Heart left ventricle (tissue), 16 donors: ENCODE measurements around the gene FLYWCH1. TPM values are rescaled to one million over a fixed set of nuclear protein-coding genes. Genes with fewer than 3 reads are reported as not detected.

ENCODE experiments used
- ATAC-seq, 4 donors: fragments of 200-7000 bp; cut with Tn5 transposase; one replicate each; pipeline ENCODE4 v1.9.1; 2020 to 2022; ENCODE audit warnings: moderate library complexity in 4 of 4, mild to moderate bottlenecking in 3 of 4, moderate number of reproducible peaks in 1 of 4
- DNase-seq, 5 donors: peaks; one replicate each; pipeline ENCODE4 v3.0.0-alpha.2; 2020
- H3K27ac ChIP-seq, 12 donors: fragments of 200-600 bp; sonication (generic) in 4 of 12; one replicate each; pipeline versions ENCODE4 v1.5.0 to v1.8.0; 2016 to 2022; ENCODE audit warnings: mild to moderate bottlenecking in 2 of 12
- H3K27me3 ChIP-seq, 9 donors: fragments of 200-600 bp; sonication (generic) in 2 of 9; one replicate each; pipeline versions ENCODE4 v1.5.1 to v1.8.0; 2016 to 2022; ENCODE audit warnings: mild to moderate bottlenecking in 3 of 9
- H3K36me3 ChIP-seq, 9 donors: fragments of 200-600 bp; sonication (generic) in 2 of 9; one replicate each; pipeline versions ENCODE4 v1.5.0 to v1.8.0; 2018 to 2022; ENCODE audit warnings: mild to moderate bottlenecking in 2 of 9
- H3K4me1 ChIP-seq, 12 donors: fragments of 200-600 bp; sonication (generic) in 4 of 12; one replicate each; pipeline versions ENCODE4 v1.5.0 to v1.8.0; 2016 to 2022; ENCODE audit warnings: mild to moderate bottlenecking in 3 of 12
- H3K4me3 ChIP-seq, 12 donors: fragments of 200-600 bp; sonication (generic) in 4 of 12; one replicate each; pipeline versions ENCODE4 v1.5.0 to v1.8.0; 2017 to 2022; ENCODE audit warnings: mild to moderate bottlenecking in 9 of 12, moderate library complexity in 4 of 12
- H3K9me3 ChIP-seq, 12 donors: fragments of 200-600 bp; sonication (generic) in 4 of 12; one replicate each; pipeline versions ENCODE4 v1.5.0 to v1.8.0; 2016 to 2022; ENCODE audit warnings: mild to moderate bottlenecking in 1 of 12
- POLR2A ChIP-seq, 2 donors: fragments of 450-650 bp; IDR thresholded peaks; one replicate each; pipeline ENCODE4 v1.6.1; 2017; ENCODE audit warnings: antibody characterized with exemption in 2 of 2, mild to moderate bottlenecking in 2 of 2, moderate library complexity in 2 of 2
- WGBS, 4 donors: extraction: QIAGEN DNeasy Blood & Tissue Kit in 2 of 4; methylation state at CpG; one replicate each; pipeline versions ENCODE4 v1.1.5 to v1.1.7; 2013 to 2018; 5-methylcytosine and 5-hydroxymethylcytosine counted together
- intact Hi-C, 10 donors: fragments of 100-400 bp; cut with DNase I; formaldehyde crosslinking; loops; one replicate each; pipeline versions ENCODE4 v1.11.1 to v1.14.2; 2022
- polyA plus RNA-seq, 2 donors: library from polyadenylated mRNA; stranded (reverse); fragments of 200-250 nt; gene quantifications; one replicate each; pipeline ENCODE4 v1.2.3, GENCODE V29; 2013
- total RNA-seq, 9 donors: library from RNA; depleted of rRNA in 2 of 9; stranded (reverse); fragments of >200 nt in 2 of 9; fragmentation: NEBNext Ultra II Directional in 3 of 9; extraction: Animal tissue kit (Norgen Biotek cat#: 25700) in 3 of 9; gene quantifications; one replicate each; pipeline versions ENCODE4 v1.1.0 to v1.2.4, GENCODE V29; 2016 to 2023
- TF ChIP-seq, protein P1 (sequence below), 12 donors: fragments of 200-600 bp; sonication (generic) in 4 of 12; IDR thresholded peaks; one replicate each; pipeline versions ENCODE4 v1.5.0 to v1.8.0; 2018 to 2022; ENCODE audit warnings: antibody characterized with exemption in 12 of 12, mild to moderate bottlenecking in 5 of 12
- donor health status: ischemic (EF 13 %, LVEDD 7.1; RV severe dilation, severe dysfunction).
- donor health status: healthy with polysubstance abuse.
- donor health status: DM: no; HTN: yes; CAD: no.
- donor health status: DM: no; HTN: no; CAD: no.
- donor health status: ischemic (EF 25% LVEDD 6.9; RV normal size, moderate dysfunction).
- donor health status: ischemic (EF 25% LVEDD 5.7; RV mildly dilated, moderate dysfunction).
- donor health status: healthy.
- donor health status: DM: yes; HTN: yes; CAD: no.
- donor health status: ischemic (EF 35%, LVEDD 5.7; RV mildly dilated, moderate dysfunction).
- donor health status: nonischemic (EF 11% LVEDD 7.7; RV severe dilation, severe dysfunction).
- donor health status: DM: yes; HTN: yes; CAD: no.
- donor health status: PGD.
- donor health status: ischemic (EF 29% LVEDD 5.4; RV normal size, mild dysfunction).
- donor health status: nonischemic (EF 23%, LVEDD 6.1; RV moderate dilation, normal function).

FLYWCH1 gene
- total and polyA plus RNA-seq, 11 donors = 26.3 to 48.4 (median 34.1) TPM

DNA sequence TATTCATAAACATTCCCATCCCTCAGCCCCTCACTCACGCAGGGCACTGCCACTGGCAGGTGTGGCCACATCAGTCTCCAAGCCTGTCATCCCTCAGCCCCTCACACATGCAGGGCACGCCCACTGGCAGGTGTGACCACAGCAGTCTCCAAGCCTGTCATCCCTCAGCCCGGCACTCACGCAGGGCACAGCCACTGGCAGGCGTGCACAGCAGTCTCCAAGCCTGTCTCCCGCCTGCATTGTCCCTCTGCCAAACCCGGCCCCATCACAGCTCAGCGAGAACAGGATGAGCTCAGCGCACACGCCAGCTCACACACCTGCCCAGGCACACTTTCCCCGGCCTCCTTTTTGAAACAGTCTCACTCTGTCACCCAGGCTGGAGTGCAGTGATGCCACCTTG is 40.9 kb downstream of the FLYWCH1 start:
- Histone ChIP-seq H3K27me3 (peaks cover 0 to 39% (median 21%) of the 10 kb centered on the region in 9 donors), H3K27ac (no peak overlapping the region), H3K4me1 (no peaks in the 10 kb centered on the region), H3K4me3 (no peak overlapping the region), H3K36me3 (peaks cover 0 to 18% (median 13%) of the 10 kb centered on the region in 9 donors), H3K9me3 (no peaks in the 10 kb centered on the region)
- peak in 2 of 5 donors; percentile 25 to 47 for DNase-seq
- TF ChIP-seq, protein P1, sequence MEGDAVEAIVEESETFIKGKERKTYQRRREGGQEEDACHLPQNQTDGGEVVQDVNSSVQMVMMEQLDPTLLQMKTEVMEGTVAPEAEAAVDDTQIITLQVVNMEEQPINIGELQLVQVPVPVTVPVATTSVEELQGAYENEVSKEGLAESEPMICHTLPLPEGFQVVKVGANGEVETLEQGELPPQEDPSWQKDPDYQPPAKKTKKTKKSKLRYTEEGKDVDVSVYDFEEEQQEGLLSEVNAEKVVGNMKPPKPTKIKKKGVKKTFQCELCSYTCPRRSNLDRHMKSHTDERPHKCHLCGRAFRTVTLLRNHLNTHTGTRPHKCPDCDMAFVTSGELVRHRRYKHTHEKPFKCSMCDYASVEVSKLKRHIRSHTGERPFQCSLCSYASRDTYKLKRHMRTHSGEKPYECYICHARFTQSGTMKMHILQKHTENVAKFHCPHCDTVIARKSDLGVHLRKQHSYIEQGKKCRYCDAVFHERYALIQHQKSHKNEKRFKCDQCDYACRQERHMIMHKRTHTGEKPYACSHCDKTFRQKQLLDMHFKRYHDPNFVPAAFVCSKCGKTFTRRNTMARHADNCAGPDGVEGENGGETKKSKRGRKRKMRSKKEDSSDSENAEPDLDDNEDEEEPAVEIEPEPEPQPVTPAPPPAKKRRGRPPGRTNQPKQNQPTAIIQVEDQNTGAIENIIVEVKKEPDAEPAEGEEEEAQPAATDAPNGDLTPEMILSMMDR (IDR thresholded peaks at IDR 0.05) = no peak
- no peak for TF ChIP-seq POLR2A (IDR thresholded peaks at IDR 0.05)
- 59 to 72% (median 67%) methylated on average over 9 to 11 of the region's 11 CpGs for WGBS, 4 donors
- peak in 3 of 4 donors; percentile 35 to 57 (median 43) for ATAC-seq
- intact Hi-C loops = no loop called here

DNA sequence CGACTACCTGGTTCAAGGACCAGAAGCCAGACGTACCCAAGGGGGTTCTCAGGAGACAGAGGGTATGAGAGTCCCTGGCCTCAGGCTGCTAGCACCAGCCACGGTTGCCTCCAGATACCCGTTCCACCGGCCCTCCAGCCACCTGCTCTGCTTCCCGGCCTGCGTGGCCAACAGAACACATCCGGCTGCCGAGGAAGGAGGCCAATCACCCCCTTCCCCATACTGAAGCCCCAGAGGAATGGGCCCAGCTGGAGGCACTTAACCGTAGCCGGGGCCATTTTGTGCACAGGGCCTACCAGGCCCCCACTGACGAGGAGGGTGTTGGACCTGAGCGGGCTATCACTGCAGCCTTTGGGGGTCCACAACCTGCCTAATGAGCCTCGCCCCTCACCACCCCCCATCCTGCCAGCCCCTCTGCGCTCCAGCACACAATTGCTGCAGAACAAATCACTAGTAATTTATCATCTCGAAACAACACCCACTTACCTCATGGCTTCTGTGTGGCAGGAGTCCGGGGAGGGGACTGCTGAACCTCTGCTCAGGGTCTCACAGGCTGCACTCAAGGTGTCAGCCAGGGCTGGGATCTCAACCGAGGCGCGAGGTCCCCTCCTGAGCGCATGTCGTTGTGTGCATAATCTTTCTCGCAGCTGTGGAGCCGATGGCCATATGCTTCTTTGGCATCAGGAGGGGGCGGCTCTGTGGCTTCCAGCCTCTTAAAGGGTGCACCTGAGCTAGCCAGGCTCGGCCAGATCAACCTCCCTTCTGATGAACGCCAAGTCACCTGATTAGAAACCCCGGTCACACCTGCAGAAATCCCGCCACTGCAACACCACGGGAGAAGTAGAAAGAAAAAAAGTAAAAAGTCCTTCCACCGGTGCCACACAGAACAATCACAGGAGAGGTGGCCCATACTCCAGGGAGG is 42.2 kb downstream of the FLYWCH1 start:
- peaks cover 0 to 12% (median 6%) of the 10 kb centered on the region in 9 donors for H3K36me3 ChIP-seq

DNA sequence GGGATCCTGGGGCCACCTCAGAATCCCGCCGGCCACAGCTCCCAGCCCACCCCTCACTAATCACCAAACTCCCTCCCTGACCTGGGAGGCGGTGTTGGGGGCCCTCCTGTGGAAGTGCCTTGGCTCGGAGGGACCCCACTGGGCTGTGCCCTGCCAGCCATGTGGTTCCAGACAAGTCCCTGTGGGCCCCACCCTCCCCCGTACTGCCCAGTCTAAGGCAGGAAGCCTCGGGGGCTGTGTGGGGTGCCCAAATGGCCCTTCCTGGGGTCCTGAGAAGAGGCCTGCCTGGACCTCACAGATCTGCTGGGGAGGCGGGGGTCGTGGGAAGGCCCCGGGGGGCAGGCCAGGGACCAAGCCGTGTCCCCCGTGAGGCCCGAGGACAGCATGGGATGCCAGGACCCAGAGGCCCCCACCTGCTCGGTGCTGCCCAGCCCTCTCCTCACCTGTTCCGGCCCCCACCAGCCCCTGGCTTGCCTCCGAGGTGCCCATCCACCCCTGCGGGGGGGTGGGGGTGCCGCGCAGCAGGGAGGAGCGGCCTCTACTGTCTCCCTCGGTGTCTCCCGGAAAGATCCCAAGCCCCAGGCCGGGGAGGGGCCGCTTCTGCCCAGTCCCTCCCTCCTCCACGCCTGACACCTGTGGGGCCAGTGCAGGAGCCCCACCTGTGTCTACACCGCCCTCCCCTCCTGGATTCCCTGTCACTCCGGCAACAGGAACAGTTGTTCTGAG is 43.1 kb downstream of the FLYWCH1 start:
- peak in 1 of 5 donors; percentile 46 for DNase-seq
- H3K36me3 ChIP-seq = peaks cover 0 to 3% (median 0%) of the 10 kb centered on the region in 9 donors
- no peak for ATAC-seq
- no peaks in the 10 kb centered on the region for H3K9me3 ChIP-seq
- TF ChIP-seq, protein P1 (IDR thresholded peaks at IDR 0.05) = no peak
- TF ChIP-seq POLR2A (IDR thresholded peaks at IDR 0.05) = no peak
- 51 to 64% (median 60%) methylated on average over 15 to 26 of the region's 26 CpGs for WGBS, 4 donors
- H3K4me3 ChIP-seq = no peak overlapping the region
- H3K27me3 ChIP-seq = peaks cover 8 to 60% (median 23%) of the 10 kb centered on the region in 9 donors
- no peaks in the 10 kb centered on the region for H3K4me1 ChIP-seq
- intact Hi-C loops = no loop called here
- H3K27ac ChIP-seq = no peak overlapping the region

More for the DNA sequence above, 42.2 kb downstream of the FLYWCH1 start:
- WGBS, 4 donors = 48 to 58% (median 55%) methylated on average over 24 to 31 of the region's 31 CpGs
- no peak overlapping the region for H3K27ac ChIP-seq
- DNase-seq (peak in 1 of 5 donors; percentile 55), ATAC-seq (no peak)
- intact Hi-C loops = no loop called here
- no peak for TF ChIP-seq POLR2A (IDR thresholded peaks at IDR 0.05)
- TF ChIP-seq, protein P1 (IDR thresholded peaks at IDR 0.05) = no peak
- no peaks in the 10 kb centered on the region for H3K4me1 ChIP-seq
- H3K4me3 ChIP-seq = no peak overlapping the region
- H3K9me3 ChIP-seq = no peaks in the 10 kb centered on the region
- H3K27me3 ChIP-seq = peaks cover 8 to 52% (median 21%) of the 10 kb centered on the region in 9 donors

DNA sequence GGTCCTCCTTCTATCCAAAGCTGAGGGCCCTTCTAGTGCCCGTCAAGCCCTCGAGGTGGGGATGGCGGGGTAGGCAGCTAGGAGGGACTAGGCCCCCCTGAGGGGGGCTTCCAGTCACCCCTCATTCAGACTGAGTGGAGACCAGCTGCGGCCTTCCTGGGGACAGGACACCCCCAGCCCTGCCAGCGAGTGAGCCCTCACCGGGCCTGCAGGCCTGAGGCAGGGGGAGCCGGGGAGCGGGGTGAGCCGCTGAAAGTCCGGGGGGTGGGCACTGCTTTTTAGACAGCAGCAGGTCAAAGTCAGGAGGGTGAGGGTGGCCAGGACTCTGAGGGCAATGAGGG is 43.7 kb downstream of the FLYWCH1 start:
- intact Hi-C loops = no loop called here
- Histone ChIP-seq H3K36me3 (no peaks in the 10 kb centered on the region), H3K4me1 (no peaks in the 10 kb centered on the region), H3K27me3 (peaks cover 8 to 66% (median 23%) of the 10 kb centered on the region in 9 donors), H3K9me3 (no peaks in the 10 kb centered on the region), H3K4me3 (no peak overlapping the region), H3K27ac (no peak overlapping the region)
- no peak for ATAC-seq
- TF ChIP-seq, protein P1 (IDR thresholded peaks at IDR 0.05) = no peak
- no peak for TF ChIP-seq POLR2A (IDR thresholded peaks at IDR 0.05)
- WGBS, 4 donors = 54 to 83% (median 56%) methylated on average over 3 to 10 of the region's 10 CpGs
- peak in 2 of 5 donors; percentile 5 to 49 for DNase-seq
